Measurements from ENCODE around the gene CIAPIN1.

CIAPIN1 gene

DNA sequence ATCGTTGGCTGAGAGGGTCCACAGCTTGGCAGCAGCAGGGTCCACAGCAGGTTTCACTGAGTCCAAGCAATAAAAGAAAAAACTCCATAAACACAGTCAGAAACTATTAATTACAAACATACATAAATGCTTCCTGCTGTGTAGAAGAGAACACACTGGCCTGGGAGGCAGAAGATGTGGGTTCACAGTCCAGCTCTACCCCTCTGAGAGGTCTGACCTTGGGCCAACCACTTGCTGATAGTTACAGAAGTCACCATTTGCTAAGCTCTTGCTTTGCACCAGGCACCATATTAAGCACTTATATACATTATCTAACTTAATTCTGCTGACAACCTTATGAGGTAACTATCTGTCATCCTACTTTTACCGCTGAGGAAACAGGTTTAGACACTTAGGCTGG, 14.7 kb downstream of the CIAPIN1 start:
- Mint-ChIP-seq H3K4me3 (no peak overlapping the region), H3K27ac (no peak overlapping the region), H3K9me3 (no peaks in the 10 kb centered on the region), H3K36me3 (peaks cover 67% of the 10 kb centered on the region), H3K4me1 (no peaks in the 10 kb centered on the region), H3K27me3 (no peaks in the 10 kb centered on the region)
- no peak for ATAC-seq

DNA sequence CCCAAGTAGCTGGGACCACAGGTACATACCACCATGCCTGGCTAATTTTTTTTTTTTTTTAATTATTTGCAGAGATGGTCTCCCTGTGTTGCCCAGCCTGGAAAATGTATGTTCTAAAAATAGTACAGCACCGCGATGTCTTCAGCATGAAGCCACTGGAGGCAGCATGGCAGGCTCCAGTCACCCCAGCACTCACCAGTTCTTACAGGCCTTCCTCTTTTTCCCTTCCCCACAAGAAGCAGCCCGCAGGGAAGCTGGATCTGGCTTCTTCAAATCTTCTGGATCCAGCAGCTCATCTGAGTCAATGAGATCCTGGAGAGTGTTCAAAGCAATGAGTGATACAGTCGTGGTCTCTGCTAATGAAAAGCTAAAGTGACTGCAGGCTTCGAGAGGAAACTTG, 16.2 kb downstream of the CIAPIN1 start:
- ATAC-seq = no peak
- H3K27ac Mint-ChIP-seq = no peak overlapping the region
- H3K4me3 Mint-ChIP-seq = no peak overlapping the region
- H3K4me1 Mint-ChIP-seq = no peaks in the 10 kb centered on the region
- no peaks in the 10 kb centered on the region for H3K27me3 Mint-ChIP-seq
- peaks cover 73% of the 10 kb centered on the region for H3K36me3 Mint-ChIP-seq
- no peaks in the 10 kb centered on the region for H3K9me3 Mint-ChIP-seq

GRCh38 chr16:57427824-57428223, 19.4 kb downstream of the CIAPIN1 start:
- no peak overlapping the region for H3K27ac Mint-ChIP-seq
- H3K4me1 Mint-ChIP-seq = no peaks in the 10 kb centered on the region
- peaks cover 52% of the 10 kb centered on the region for H3K36me3 Mint-ChIP-seq
- H3K27me3 Mint-ChIP-seq = no peaks in the 10 kb centered on the region
- no peaks in the 10 kb centered on the region for H3K9me3 Mint-ChIP-seq
- no peak for ATAC-seq
- H3K4me3 Mint-ChIP-seq = no peak overlapping the region

DNA sequence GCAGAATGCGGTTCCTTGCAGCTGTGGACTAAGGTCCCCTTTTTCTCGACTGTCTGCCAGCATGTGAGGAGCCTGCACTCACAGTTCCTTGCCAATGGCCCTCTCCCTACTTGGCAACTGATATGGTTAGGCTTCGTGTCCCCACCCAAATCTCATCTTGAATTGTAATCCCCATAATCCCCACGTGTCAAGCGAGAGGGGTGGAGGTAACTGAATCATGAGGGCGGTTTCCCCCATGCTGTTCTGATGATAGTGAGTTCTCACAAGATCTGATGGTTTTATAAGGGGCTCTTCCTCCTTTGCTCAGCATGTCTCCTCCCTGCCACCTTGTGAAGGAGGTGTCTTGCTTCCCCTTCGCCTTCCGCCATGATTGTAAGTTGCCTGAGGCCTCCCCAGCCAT, 19.9 kb downstream of the CIAPIN1 start:
- Mint-ChIP-seq H3K9me3 (no peaks in the 10 kb centered on the region), H3K4me3 (no peak overlapping the region), H3K27ac (no peak overlapping the region), H3K27me3 (no peaks in the 10 kb centered on the region), H3K4me1 (peaks cover 3% of the 10 kb centered on the region), H3K36me3 (peaks cover 47% of the 10 kb centered on the region)
- ATAC-seq = no peak

- peaks cover 42% of the 10 kb centered on the region for H3K36me3 Mint-ChIP-seq
- peaks cover 6% of the 10 kb centered on the region for H3K4me1 Mint-ChIP-seq
- H3K9me3 Mint-ChIP-seq = no peaks in the 10 kb centered on the region
Measured at GRCh38 chr16:57426356-57426755, 20.8 kb downstream of the CIAPIN1 start.

GRCh38 chr16:57424583-57424982, 22.6 kb downstream of the CIAPIN1 start:
- no peak for ATAC-seq
- no peaks in the 10 kb centered on the region for H3K9me3 Mint-ChIP-seq
- H3K27ac Mint-ChIP-seq = no peak overlapping the region
- peaks cover 25% of the 10 kb centered on the region for H3K36me3 Mint-ChIP-seq
- H3K4me3 Mint-ChIP-seq = no peak overlapping the region
- peaks cover 8% of the 10 kb centered on the region for H3K4me1 Mint-ChIP-seq
- no peaks in the 10 kb centered on the region for H3K27me3 Mint-ChIP-seq

More at GRCh38 chr16:57426356-57426755, 20.8 kb downstream of the CIAPIN1 start:
- Mint-ChIP-seq H3K27ac (no peak overlapping the region), H3K4me3 (no peak overlapping the region), H3K27me3 (no peaks in the 10 kb centered on the region)
- no peak for ATAC-seq

- Mint-ChIP-seq H3K9me3 (no peaks in the 10 kb centered on the region), H3K36me3 (peaks cover 12% of the 10 kb centered on the region), H3K27ac (no peak overlapping the region), H3K27me3 (no peaks in the 10 kb centered on the region), H3K4me1 (peaks cover 22% of the 10 kb centered on the region), H3K4me3 (no peak overlapping the region)
- ATAC-seq = no peak
Measured at GRCh38 chr16:57423152-57423551, 24.0 kb downstream of the CIAPIN1 start.

- Mint-ChIP-seq H3K9me3 (no peaks in the 10 kb centered on the region), H3K36me3 (peaks cover 3% of the 10 kb centered on the region), H3K27me3 (no peaks in the 10 kb centered on the region), H3K4me1 (peaks cover 30% of the 10 kb centered on the region), H3K27ac (no peak overlapping the region), H3K4me3 (no peak overlapping the region)
- peak; percentile 45 for ATAC-seq
Measured at GRCh38 chr16:57422026-57422944, 24.9 kb downstream of the CIAPIN1 start.

GRCh38 chr16:57419506-57419905, 27.7 kb downstream of the CIAPIN1 start:
- Mint-ChIP-seq H3K9me3 (no peaks in the 10 kb centered on the region), H3K27ac (peak overlapping the region; percentile 91), H3K27me3 (no peaks in the 10 kb centered on the region), H3K36me3 (peaks cover 24% of the 10 kb centered on the region), H3K4me3 (no peak overlapping the region), H3K4me1 (peaks cover 58% of the 10 kb centered on the region)
- no peak for ATAC-seq

GRCh38 chr16:57416084-57416483, 31.1 kb downstream of the CIAPIN1 start:
- Mint-ChIP-seq H3K4me3 (peak overlapping the region; percentile 84), H3K9me3 (no peaks in the 10 kb centered on the region), H3K4me1 (peaks cover 84% of the 10 kb centered on the region), H3K27ac (peak overlapping the region; percentile 89), H3K36me3 (peaks cover 32% of the 10 kb centered on the region), H3K27me3 (no peaks in the 10 kb centered on the region)
- ATAC-seq = no peak

GRCh38 chr16:57413733-57414132, 33.5 kb downstream of the CIAPIN1 start:
- H3K27ac Mint-ChIP-seq = peak overlapping the region; percentile 89
- peaks cover 94% of the 10 kb centered on the region for H3K4me1 Mint-ChIP-seq
- H3K27me3 Mint-ChIP-seq = no peaks in the 10 kb centered on the region
- H3K4me3 Mint-ChIP-seq = peak overlapping the region; percentile 85
- peaks cover 32% of the 10 kb centered on the region for H3K36me3 Mint-ChIP-seq
- ATAC-seq = peak; percentile 60
- H3K9me3 Mint-ChIP-seq = no peaks in the 10 kb centered on the region

DNA sequence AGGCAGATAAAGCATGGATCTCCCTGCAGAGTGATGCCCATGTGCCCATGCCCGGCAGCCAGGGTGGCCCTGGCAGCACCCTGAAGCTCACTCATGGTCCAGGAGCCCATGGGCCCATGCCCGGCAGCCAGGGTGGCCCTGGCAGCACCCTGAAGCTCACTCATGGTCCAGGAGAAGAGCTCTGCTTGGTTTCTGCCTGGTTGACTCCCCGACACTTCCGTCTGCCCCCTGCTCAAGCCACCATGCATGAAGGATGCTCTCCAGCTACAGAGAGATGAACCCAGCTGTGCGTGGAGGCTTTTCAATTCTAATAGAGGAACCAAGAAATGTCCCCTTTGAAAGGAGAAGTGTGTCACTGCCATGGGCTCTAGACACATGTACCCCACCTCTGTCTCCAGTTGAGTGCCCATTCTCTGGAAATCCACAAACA, 33.9 kb downstream of the CIAPIN1 start:
- Mint-ChIP-seq H3K4me3 (peak overlapping the region; percentile 85), H3K27me3 (no peaks in the 10 kb centered on the region), H3K36me3 (peaks cover 32% of the 10 kb centered on the region), H3K9me3 (no peaks in the 10 kb centered on the region), H3K27ac (peak overlapping the region; percentile 89), H3K4me1 (peaks cover 90% of the 10 kb centered on the region)
- peak; percentile 87 for ATAC-seq

- H3K27ac Mint-ChIP-seq = peak overlapping the region; percentile 89
- H3K36me3 Mint-ChIP-seq = peaks cover 32% of the 10 kb centered on the region
- peaks cover 84% of the 10 kb centered on the region for H3K4me1 Mint-ChIP-seq
- peak overlapping the region; percentile 85 for H3K4me3 Mint-ChIP-seq
- no peaks in the 10 kb centered on the region for H3K27me3 Mint-ChIP-seq
- no peak for ATAC-seq
- no peaks in the 10 kb centered on the region for H3K9me3 Mint-ChIP-seq
Measured at GRCh38 chr16:57412584-57412983, 34.6 kb downstream of the CIAPIN1 start.

GRCh38 chr16:57411362-57411976, 35.7 kb downstream of the CIAPIN1 start:
- H3K9me3 Mint-ChIP-seq = no peaks in the 10 kb centered on the region
- H3K27ac Mint-ChIP-seq = peak overlapping the region; percentile 89
- H3K4me3 Mint-ChIP-seq = peak overlapping the region; percentile 55
- H3K36me3 Mint-ChIP-seq = peaks cover 28% of the 10 kb centered on the region
- peak; percentile 64 for ATAC-seq
- no peaks in the 10 kb centered on the region for H3K27me3 Mint-ChIP-seq
- H3K4me1 Mint-ChIP-seq = peaks cover 73% of the 10 kb centered on the region

DNA sequence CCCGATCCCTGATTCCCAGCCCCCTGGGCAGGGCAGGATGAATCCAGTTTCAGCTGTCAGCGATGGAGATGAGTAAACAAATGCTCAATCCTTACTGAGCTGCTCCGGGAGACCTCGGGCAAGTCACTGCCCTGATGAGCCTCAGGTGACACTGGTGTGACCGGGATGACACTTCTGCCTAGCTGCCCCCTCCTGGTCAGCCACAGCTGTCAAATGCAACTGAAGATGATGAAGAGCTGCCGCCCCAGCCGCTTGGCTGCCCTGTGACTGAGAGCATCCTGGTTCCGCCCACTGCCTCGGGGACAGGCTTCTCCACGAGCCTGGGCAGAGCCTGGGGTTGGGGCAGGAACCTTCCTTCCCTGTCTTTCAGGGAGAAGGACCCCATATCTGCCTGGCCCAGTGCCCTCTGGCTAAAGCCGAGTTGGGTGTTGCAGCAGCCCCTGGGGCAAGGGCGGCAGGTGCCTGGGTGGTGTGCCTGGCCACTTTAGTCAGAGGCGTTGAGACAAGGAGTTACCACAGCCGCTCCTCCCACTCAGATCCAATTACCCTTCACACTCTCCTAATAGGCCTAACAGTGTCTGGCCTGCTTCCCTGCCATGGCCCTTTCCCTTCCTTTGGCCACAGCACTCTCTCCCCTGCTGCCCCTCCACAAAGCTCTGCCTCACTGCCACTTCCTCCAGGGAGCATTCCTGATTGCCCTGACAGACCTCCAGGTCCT, 37.2 kb downstream of the CIAPIN1 start:
- Mint-ChIP-seq H3K4me3 (no peak overlapping the region), H3K9me3 (no peaks in the 10 kb centered on the region), H3K27ac (peak overlapping the region; percentile 89), H3K36me3 (peaks cover 14% of the 10 kb centered on the region), H3K4me1 (peaks cover 65% of the 10 kb centered on the region), H3K27me3 (no peaks in the 10 kb centered on the region)
- no peak for ATAC-seq

Measured in stimulated activated memory B cell treated with anti-CD40 and anti-IgM and Interleukin-4, amounts not matched to agents 10 μg/mL and 1 μg/mL and 100 μg/mL, for 72 hours (primary cell).